ENCODE results near the gene TNRC6B.

DNA sequence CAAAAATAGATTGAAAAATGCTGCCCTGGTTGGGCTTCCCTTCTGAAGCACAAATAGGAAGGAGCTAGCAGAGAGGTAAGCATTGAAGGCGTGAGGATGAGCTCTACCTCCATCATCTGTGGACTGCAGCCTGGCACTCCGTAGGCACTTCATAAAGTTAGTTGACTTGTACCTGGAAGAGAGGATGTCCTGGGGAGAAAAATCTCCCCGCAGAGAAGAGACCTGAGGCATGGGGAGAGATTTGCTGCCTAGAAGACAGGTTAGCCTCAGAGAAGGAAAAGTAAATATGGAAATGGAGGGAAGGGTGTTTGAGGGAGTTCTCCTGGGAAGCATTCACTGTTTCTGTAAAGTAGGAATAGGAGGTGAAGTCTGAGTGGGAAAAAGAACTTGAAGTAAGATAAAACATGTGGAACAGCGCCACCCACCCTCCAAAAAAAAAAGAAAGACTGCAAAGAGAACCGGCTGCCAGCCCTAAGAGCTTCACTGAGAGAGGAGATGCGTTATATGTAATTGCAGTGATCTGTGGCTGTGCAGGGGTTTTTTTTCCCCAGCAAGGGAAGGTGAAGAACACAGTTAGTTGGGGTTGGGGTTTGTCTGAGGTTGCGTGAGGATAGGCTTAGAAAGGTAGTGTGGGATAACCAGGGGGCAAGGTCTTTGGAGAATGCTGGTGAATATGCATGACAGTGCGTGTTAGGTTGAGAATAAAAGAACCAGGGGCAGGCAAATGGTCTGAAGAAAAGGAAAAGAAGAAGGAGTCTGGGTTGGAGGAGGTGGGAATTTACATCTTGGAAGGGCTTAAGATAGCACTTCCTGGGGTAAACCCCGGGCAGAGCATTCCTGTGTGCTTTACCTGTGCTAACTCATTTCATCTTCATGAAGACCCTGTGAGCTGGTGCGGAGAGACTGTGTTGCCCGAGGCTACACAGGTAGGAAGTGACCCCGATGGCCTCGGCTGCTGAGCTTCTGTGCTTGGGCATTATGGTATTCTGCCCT is 16.0 kb downstream of the TNRC6B start:
- TF ChIP-seq, protein P1, sequence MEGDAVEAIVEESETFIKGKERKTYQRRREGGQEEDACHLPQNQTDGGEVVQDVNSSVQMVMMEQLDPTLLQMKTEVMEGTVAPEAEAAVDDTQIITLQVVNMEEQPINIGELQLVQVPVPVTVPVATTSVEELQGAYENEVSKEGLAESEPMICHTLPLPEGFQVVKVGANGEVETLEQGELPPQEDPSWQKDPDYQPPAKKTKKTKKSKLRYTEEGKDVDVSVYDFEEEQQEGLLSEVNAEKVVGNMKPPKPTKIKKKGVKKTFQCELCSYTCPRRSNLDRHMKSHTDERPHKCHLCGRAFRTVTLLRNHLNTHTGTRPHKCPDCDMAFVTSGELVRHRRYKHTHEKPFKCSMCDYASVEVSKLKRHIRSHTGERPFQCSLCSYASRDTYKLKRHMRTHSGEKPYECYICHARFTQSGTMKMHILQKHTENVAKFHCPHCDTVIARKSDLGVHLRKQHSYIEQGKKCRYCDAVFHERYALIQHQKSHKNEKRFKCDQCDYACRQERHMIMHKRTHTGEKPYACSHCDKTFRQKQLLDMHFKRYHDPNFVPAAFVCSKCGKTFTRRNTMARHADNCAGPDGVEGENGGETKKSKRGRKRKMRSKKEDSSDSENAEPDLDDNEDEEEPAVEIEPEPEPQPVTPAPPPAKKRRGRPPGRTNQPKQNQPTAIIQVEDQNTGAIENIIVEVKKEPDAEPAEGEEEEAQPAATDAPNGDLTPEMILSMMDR (IDR thresholded peaks at IDR 0.05; ENCODE audit: low read depth, low read length): peak; percentile 65
- no peak for TF ChIP-seq EZH2phosphoT487 (IDR thresholded peaks at IDR 0.05; ENCODE audit: low read depth)
